Stimulated activated CD4-positive, alpha-beta T cell treated with anti-CD3 and anti-CD28 coated beads, Interleukin-2, amount 100 ng/mL, for 24 hours (primary cell): ENCODE data around the gene MYO3B.
"Not testable (repeated sequence)": the region's sequence is repeated elsewhere in the genome, so short reads cannot be mapped to it uniquely, and the experiment has no call there.

ENCODE experiments used
- DNase-seq, 2 donors: peaks; one replicate each; pipeline ENCODE4 v3.0.0-alpha.2; 2020

The MYO3B gene

GRCh38 chr2:170263728-170264521 lies 86.0 kb downstream of the MYO3B start:
- DNase-seq: not testable (repeated sequence)

DNA sequence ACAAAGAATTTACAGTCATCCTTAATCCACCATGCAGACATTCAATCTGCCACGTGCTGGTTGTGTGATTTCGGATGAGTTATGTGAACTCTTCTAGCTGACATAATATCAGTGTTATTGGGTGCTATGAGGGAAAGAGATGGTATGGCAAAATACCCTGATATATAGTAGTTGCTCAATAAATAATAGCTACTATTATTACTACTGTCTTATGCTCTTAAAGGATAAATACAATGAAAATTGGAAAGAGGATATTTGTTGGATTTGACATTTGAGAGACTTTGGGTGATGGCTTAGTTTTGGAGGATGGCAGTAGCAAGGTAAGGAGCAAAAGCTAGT lies 86.5 kb downstream of the MYO3B start:
- no peak for DNase-seq

- no peak for DNase-seq
Measured at GRCh38 chr2:170264865-170265264, 86.9 kb downstream of the MYO3B start.

DNA sequence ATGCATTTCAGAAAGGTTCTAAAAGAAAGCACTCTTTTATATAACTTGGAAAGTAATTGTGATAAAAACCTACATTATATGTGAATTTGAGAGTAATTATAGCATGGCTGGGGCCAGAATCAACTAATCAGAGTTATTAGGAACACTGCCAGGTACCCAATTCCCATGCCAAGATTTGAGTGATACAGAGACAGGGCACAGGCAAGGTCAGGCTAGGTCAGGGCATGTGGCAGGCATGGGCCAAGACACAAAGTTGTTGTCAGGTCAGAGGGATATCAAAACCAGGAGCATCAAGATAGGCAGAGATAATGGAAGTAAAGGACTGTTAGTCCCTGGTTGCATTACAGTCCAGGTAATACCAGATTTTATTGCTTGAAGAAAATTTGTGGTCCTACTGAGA lies 87.4 kb downstream of the MYO3B start:
- no peak for DNase-seq

DNA sequence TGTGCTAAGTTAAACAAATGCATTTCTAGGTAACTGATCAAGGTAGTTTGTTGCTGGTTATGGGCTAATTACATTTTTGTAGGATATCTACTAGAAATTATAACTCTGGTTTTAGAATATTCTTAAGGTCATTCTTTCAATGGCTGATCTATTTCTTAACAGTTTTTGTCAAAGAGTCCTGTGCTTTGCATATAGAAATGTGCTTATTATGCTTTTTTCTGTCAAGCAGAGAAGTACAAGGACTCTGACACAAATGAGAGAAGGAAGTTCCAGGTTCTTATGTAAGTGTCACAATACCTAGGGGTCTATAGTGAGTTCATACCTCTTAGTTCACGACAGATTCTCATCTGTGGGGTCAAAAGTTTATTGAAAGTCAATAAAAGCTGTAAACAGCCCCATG lies 88.4 kb downstream of the MYO3B start:
- no peak for DNase-seq

DNA sequence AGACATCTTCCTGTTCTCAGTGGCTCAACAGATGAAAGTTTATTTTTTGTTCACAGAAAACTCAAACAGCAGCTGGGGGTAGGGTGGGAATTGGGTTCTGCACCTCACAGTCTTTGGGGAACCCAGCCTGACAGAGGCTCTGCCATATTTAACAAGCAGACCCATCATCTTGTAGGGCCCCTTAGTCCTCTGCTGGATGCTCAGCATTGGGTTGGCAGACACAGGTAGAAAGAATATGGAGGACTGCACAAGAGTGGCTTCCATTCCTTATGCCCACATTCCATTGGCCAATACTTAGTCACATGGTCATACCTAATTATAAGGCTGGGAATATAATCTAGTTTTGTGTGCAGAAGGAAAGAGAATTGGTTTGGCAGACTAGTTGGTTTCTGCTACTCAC lies 89.1 kb downstream of the MYO3B start:
- no peak for DNase-seq

DNA sequence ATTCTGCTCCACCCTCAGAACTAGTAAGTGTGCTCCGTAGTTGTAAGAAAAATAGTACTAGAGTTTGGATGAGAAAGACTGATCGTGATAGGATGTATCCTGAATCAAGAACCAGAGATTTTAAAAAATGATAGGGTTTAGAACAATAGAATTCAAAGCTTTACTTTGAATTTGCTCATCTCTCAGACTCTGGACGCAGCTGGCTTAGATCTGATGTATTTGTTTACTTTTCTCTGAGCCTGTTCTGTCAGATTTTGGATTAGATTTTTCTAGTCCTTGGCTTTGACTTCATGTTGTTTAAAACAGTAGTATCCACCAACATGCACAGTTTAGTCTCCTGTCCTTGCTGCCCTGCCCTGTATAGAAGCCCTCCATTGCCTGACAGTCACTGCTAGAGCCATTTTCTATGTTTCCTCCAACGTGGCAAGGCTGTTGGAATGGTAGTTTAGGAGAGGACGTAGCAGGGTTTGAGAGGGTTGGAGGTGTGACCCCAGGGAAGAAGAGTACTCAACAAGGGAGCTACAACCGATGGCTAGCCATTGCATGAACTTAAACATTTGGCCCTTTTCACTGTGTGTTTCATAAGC lies 92.4 kb downstream of the MYO3B start:
- no peak for DNase-seq

DNA sequence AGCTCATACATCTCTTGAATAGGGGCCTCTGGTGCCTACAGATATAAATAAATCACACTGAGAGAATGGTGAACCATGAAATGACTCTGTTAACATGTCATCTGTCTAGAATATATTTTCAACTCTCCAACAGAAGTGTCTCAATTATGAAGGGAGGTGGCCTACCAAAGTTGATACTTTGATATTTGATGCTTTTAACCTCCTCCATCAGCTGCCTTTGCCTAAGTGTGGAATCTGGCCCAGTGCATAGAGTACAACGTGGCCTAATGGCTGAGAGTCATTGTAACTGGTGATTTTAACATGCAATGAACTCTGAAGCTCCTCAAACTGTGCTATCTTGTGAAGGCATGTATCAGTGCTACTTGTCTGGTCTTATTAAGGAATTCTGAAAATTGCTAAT lies 93.4 kb downstream of the MYO3B start:
- DNase-seq: no peak

GRCh38 chr2:170276056-170276455 lies 98.1 kb downstream of the MYO3B start:
- DNase-seq: no peak

DNA sequence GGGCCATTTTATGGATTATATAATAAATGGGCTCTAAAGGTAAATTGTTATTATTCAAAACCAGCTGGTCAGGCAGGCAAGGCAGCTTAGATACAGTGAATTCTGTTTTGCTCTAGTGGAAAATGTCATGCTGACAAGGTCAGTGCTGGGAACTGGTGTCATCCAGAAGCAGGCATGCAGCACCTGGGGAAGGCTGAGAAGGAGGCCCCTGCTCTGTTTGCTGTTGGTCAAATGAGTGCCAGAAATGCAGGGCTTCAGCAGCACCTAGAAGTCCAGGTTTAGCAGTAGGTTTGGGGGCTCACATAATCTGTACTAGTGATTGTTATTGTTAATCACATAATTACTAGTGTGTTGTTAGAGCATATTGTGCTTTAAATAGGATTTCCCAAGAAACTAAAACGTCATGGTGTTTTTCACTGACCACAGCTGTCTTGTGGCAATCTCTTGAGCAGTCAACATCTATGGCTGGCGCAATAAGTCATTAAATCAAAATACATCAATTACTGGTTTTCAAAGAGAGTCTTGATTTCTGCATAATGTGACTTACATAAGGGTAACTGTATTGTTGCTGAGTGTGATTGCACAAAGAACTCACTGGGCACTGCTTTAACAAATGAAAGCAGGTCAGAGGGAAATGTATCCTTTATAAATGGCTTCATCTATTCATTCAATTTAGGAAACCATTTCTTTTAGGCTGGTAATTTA lies 99.1 kb downstream of the MYO3B start:
- no peak for DNase-seq

DNA sequence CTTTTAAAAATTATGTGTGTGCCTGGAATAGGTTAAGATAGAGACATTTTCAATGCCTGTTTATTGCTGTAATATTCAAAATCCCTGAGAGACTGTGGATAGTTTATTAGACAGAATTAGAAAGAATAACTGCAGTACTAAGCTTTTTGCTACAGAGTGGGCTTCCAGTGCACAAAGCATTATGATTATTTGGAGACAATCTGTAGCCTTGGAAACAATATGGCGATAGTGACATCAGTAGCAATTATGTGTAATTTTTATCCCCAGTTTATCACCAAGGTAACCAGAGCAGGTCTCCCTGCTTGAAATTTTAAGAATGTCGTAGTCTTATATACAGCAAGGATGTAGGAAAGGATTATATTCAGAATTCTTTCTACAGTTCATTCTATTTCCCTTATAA lies 100.0 kb downstream of the MYO3B start:
- no peak for DNase-seq

GRCh38 chr2:170279615-170280014 lies 101.7 kb downstream of the MYO3B start:
- DNase-seq: not testable (repeated sequence)

GRCh38 chr2:170282851-170283250 lies 104.9 kb downstream of the MYO3B start:
- no peak for DNase-seq

GRCh38 chr2:170284205-170284604 lies 106.3 kb downstream of the MYO3B start:
- no peak for DNase-seq

DNA sequence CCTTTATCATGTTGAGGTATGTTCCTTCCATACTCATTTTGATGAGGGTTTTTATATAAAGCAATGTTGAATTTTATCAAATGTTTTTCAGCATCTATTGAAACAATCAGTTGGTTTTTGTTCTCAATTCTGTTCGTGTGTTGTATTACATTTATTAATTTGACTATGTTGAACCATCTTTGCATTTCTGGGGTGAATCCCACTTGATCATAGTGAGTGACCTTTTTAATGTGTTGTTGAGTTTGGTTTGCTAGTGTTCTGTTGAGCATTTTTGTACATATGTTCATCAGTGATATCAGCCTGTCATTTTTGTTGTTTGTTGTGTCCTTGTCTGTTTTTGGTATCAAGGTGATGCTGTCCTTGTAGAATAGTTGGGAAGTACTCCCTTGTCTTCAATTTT lies 110.9 kb downstream of the MYO3B start:
- DNase-seq: no peak

DNA sequence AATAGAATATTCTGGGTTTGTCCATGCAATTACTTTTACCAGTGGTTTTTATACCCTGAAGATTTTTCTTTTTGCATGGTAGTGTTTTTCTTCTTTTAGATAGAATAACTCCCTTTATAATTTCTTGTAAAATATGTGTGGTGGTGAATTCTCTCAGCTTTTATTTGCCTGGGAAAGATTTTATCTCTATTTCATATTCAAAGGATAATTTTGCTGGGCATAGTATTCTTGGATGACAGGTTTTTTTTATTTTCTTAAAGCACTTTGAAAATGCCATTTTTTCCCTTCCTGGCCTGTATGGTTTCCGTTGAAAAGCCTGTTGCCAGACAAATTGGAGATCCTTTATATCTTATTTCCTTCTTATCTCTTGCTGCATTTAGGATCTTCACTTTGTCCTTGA lies 113.5 kb downstream of the MYO3B start:
- no peak for DNase-seq

DNA sequence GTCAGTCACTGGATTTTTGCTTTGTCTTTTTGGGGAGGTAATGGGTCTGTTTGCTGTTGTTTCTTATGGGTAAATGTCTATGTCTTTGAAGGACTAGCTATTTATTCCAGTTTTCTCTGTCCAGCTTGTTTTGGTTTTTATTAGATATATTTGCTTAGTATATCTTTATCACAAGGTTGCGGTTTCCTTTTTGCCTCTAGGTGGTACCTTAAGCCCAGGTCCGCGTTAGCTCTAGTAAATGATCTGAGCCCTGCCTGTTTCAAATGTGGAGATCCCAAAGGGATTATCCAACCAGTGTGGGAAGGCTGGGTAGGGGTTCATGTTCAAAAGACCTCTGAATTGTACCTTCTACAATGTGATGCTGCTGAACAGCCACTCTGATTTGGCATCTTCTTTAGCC lies 114.5 kb downstream of the MYO3B start:
- no peak for DNase-seq

- DNase-seq: no peak
Measured at GRCh38 chr2:170297496-170297895, 119.5 kb downstream of the MYO3B start.

DNA sequence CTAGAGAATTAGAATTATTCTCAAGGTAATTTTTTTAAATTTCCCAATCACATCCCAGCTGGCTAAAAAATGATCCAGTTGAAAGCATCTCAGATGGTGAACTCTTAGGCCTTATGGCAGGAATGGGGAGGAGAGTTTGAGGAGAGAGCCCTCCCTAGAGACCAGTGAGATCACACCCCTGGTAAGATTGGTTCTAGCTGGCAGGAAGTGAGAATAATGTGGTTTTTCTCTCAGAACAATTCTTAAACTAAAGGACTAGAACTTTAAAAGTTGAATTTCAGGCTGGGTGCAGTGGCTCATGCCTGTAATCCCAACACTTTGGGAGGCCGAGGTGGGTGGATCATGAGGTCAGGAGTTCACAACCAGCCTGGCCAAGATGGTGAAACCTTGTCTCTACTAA lies 120.2 kb downstream of the MYO3B start:
- no peak for DNase-seq

DNA sequence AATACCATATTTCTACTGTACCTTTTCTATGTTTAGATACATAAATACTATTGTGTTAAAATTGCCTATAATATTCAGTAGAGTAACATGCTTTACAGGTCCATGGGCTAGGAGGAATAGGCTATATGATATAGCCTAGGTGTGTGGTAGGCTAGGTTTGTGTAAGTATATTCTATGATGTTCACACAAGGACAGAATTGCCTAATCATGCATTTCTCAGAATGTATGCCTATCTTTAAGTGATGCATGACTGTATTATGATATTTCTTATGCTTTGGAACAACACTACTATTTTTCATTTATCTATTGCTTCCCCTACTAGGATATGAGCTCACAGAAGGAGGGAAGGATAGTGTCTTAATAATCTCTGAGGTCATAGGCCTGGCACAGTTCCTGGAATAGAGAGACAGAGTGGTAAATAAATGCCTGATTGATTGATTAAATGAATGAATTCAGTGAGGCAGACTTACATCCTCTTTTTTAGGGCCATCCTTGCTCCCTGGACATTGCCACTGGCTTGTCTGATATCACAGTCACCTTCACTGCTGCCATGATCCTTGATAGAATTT lies 121.0 kb downstream of the MYO3B start:
- DNase-seq: no peak

- DNase-seq: no peak
Measured at GRCh38 chr2:170300993-170301392, 123.0 kb downstream of the MYO3B start.

DNA sequence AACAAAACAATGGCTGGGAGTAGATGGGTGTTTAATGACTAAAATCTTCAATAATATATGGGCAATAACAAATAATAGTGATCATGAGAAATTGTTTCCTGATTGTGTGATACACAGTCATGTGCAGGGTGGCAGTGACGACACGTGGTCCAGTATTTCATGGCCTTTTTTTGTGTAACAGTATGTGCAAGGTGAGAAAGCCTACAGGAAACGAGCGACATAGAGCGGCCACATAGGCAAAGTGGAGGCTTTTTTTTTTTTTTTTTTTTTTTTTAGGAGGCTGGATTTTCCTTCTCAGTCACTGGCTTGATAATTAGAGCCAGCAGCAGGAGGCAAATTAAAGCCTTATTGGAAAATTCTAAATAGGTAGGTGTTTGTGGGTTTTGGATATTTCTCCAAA lies 123.7 kb downstream of the MYO3B start:
- no peak for DNase-seq

GRCh38 chr2:170305711-170306110 lies 127.8 kb downstream of the MYO3B start:
- DNase-seq: no peak

DNA sequence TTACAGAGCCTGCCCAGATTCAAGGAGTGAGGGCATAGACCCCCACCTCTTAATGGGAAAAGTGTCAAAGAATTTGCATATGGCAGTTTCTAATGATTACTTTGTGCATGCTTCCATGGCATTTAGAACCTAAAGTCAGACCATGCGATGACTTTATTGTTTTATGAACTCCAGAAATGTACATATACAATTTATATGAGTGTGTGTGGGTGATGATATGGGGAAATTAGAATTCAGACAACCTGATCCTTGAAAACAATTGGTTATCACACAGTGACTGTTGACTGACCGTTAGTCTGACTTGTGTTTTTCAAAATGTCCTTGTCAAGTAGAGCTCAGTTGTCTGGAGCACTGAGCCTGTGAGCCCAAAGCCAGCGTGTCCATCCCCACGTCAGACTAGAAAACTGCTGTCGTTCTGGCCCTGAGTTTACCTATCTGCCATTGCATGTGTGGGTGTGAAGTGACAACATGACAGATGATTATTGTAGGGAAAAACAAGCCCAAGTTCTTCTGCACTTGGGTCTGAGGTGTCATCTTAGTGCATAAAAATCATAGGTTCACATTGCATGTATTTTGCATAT lies 128.4 kb downstream of the MYO3B start:
- DNase-seq: no peak
